Measurements from ENCODE around the gene L3MBTL4. TPM values are rescaled to one million over a fixed set of nuclear protein-coding genes. Genes with fewer than 3 reads are reported as not detected.
"Not testable (repeated sequence)": the region's sequence is repeated elsewhere in the genome, so short reads cannot be mapped to it uniquely, and the experiment has no call there.

The L3MBTL4 gene
- total RNA-seq, 2 donors from 2014 or later, result 4.6 to 7.2 TPM

- H3K9ac ChIP-seq (ENCODE audit: extremely low read depth, low read length, poor library complexity, severe bottlenecking); H3K9me3 Mint-ChIP-seq; H3K4me1 ChIP-seq (ENCODE audit: control insufficient read depth, insufficient read depth, low read length); H3K4me3 ChIP-seq (ENCODE audit: low read length); H3K36me3 Mint-ChIP-seq (ENCODE audit: low read depth); H3K27ac ChIP-seq (ENCODE audit: low read depth, low read length); H3K27me3 ChIP-seq (ENCODE audit: control insufficient read depth, insufficient read depth, low read length, poor library complexity, severe bottlenecking); H3K27ac Mint-ChIP-seq; H3K9me3 ChIP-seq (ENCODE audit: control insufficient read depth, low read length); H3K36me3 ChIP-seq (ENCODE audit: control insufficient read depth, insufficient read depth, low read length): not testable (repeated sequence)
- Mint-ChIP-seq H3K4me3 (peak overlapping the region; percentile 37), H3K27me3 (ENCODE audit: insufficient read depth) (peaks cover 14% of the 10 kb centered on the region), H3K4me1 (peaks cover 11% of the 10 kb centered on the region)
- 78 to 95% methylated on average over 3 to 9 of the region's 10 CpGs for WGBS, 2 experiments (ENCODE audit: insufficient coverage in 1 of 2, insufficient read length in 1 of 2)
- DNase-seq, result peak; percentile 59
- TF ChIP-seq CTCF (conservative IDR thresholded peaks at IDR 0.05), result peak; percentile 67
Observed at GRCh38 chr18:6272144-6272543, 142.6 kb downstream of the L3MBTL4 start.

- Histone ChIP-seq H3K27ac (ENCODE audit: low read depth, low read length) (no peak overlapping the region), H3K9me3 (ENCODE audit: control insufficient read depth, low read length) (no peaks in the 10 kb centered on the region), H3K36me3 (ENCODE audit: control insufficient read depth, insufficient read depth, low read length) (no peaks in the 10 kb centered on the region), H3K4me1 (ENCODE audit: control insufficient read depth, insufficient read depth, low read length) (peaks cover 3% of the 10 kb centered on the region), H3K4me3 (ENCODE audit: low read length) (no peak overlapping the region), H3K27me3 (ENCODE audit: control insufficient read depth, insufficient read depth, low read length, poor library complexity, severe bottlenecking) (no peaks in the 10 kb centered on the region), H3K9ac (ENCODE audit: extremely low read depth, low read length, poor library complexity, severe bottlenecking) (no peak overlapping the region)
- no peak for DNase-seq
- peaks cover 14% of the 10 kb centered on the region for H3K27me3 Mint-ChIP-seq (ENCODE audit: insufficient read depth)
- no peak overlapping the region for H3K27ac Mint-ChIP-seq
- H3K4me1 Mint-ChIP-seq, result peaks cover 11% of the 10 kb centered on the region
- H3K36me3 Mint-ChIP-seq (ENCODE audit: low read depth), result no peaks in the 10 kb centered on the region
- no peaks in the 10 kb centered on the region for H3K9me3 Mint-ChIP-seq
- no peak for TF ChIP-seq CTCF (conservative IDR thresholded peaks at IDR 0.05)
- peak overlapping the region; percentile 37 for H3K4me3 Mint-ChIP-seq
- WGBS, 2 experiments (ENCODE audit: insufficient coverage in 1 of 2, insufficient read length in 1 of 2), result 92 to 96% methylated on average over 17 to 18 of the region's 18 CpGs
Observed at GRCh38 chr18:6271585-6271984, 143.1 kb downstream of the L3MBTL4 start.

- Histone ChIP-seq H3K9me3 (ENCODE audit: control insufficient read depth, low read length) (no peaks in the 10 kb centered on the region), H3K4me1 (ENCODE audit: control insufficient read depth, insufficient read depth, low read length) (no peaks in the 10 kb centered on the region), H3K9ac (ENCODE audit: extremely low read depth, low read length, poor library complexity, severe bottlenecking) (no peak overlapping the region), H3K27me3 (ENCODE audit: control insufficient read depth, insufficient read depth, low read length, poor library complexity, severe bottlenecking) (no peaks in the 10 kb centered on the region), H3K4me3 (ENCODE audit: low read length) (no peak overlapping the region), H3K36me3 (ENCODE audit: control insufficient read depth, insufficient read depth, low read length) (no peaks in the 10 kb centered on the region), H3K27ac (ENCODE audit: low read depth, low read length) (no peak overlapping the region)
- Mint-ChIP-seq H3K9me3 (no peaks in the 10 kb centered on the region), H3K4me3 (no peak overlapping the region), H3K4me1 (peaks cover 7% of the 10 kb centered on the region), H3K36me3 (ENCODE audit: low read depth) (no peaks in the 10 kb centered on the region), H3K27me3 (ENCODE audit: insufficient read depth) (peaks cover 14% of the 10 kb centered on the region), H3K27ac (no peak overlapping the region)
- no peak for TF ChIP-seq CTCF (conservative IDR thresholded peaks at IDR 0.05)
- 81 to 84% methylated on average over 3 to 8 of the region's 8 CpGs for WGBS, 2 experiments (ENCODE audit: insufficient coverage in 1 of 2, insufficient read length in 1 of 2)
- DNase-seq, result no peak
Observed at GRCh38 chr18:6270771-6271216, 143.9 kb downstream of the L3MBTL4 start.
